CD14-positive monocyte (primary cell): Measurements from ENCODE around the gene HPCAL4. TPM values are rescaled to one million over a fixed set of nuclear protein-coding genes. Genes with fewer than 3 reads are reported as not detected.

Source experiments
- DNase-seq, 3 donors: peaks; one replicate each; pipeline ENCODE4 v3.0.0-alpha.2; 2011 to 2022
- H2AFZ ChIP-seq: 2 replicates; pipeline ENCODE4 v1.6.0; 2012; ENCODE audit warnings: mild to moderate bottlenecking, low read depth, low read length, inconsistent platforms; ENCODE audit not compliant: insufficient read depth, poor library complexity, severe bottlenecking
- H3K27ac ChIP-seq, 2 donors: 1 replicate in 1 of 2; 2 replicates in 1 of 2; pipeline ENCODE4 v1.5.1; 2012 to 2013; ENCODE audit warnings: low read length in 2 of 2, control low read depth in 1 of 2, inconsistent platforms in 1 of 2, low read depth in 1 of 2, mild to moderate bottlenecking in 1 of 2
- H3K27me3 ChIP-seq, 2 donors: one replicate each; pipeline versions ENCODE4 v1.6.0 to v1.6.1; 2011 to 2013; ENCODE audit warnings: low read length in 2 of 2; ENCODE audit not compliant: control insufficient read depth in 2 of 2, insufficient read depth in 2 of 2
- H3K36me3 ChIP-seq, 2 donors: replicated peaks in 1 of 2; 1 replicate in 1 of 2; 2 replicates in 1 of 2; pipeline versions ENCODE4 v1.5.1 to v1.6.1; 2012 to 2013; ENCODE audit warnings: low read length in 2 of 2, control low read depth in 1 of 2, inconsistent platforms in 1 of 2, mild to moderate bottlenecking in 1 of 2; ENCODE audit not compliant: insufficient read depth in 2 of 2, control insufficient read depth in 1 of 2
- H3K4me1 ChIP-seq, 2 donors: 1 replicate in 1 of 2; 2 replicates in 1 of 2; pipeline versions ENCODE4 v1.5.1 to v1.6.1; 2012 to 2013; ENCODE audit warnings: low read length in 2 of 2, control low read depth in 1 of 2, inconsistent platforms in 1 of 2, mild to moderate bottlenecking in 1 of 2, moderate library complexity in 1 of 2; ENCODE audit not compliant: insufficient read depth in 2 of 2, control insufficient read depth in 1 of 2
- H3K4me2 ChIP-seq: replicated peaks from 2 replicates; pipeline ENCODE3; 2012; ENCODE audit warnings: low read length, moderate library complexity, mild to moderate bottlenecking; ENCODE audit not compliant: poor library complexity, severe bottlenecking; ENCODE audit errors: extremely low read depth
- H3K4me3 ChIP-seq, 3 experiments: fragments of 200-600 bp in 1 of 3; sonication (generic) in 1 of 3; replicated peaks in 1 of 3; 1 replicate in 2 of 3; 2 replicates in 1 of 3; pipeline ENCODE4 v1.5.1; 2011 to 2013; ENCODE audit warnings: low read length in 3 of 3, mild to moderate bottlenecking in 3 of 3, control low read depth in 2 of 3, low read depth in 2 of 3, inconsistent platforms in 1 of 3, moderate library complexity in 1 of 3
- H3K79me2 ChIP-seq: 2 replicates; pipeline ENCODE4 v1.6.0; 2012; ENCODE audit warnings: mild to moderate bottlenecking, control low read depth, inconsistent platforms, low read length, moderate library complexity; ENCODE audit not compliant: insufficient read depth
- H3K9ac ChIP-seq: 2 replicates; pipeline ENCODE4 v1.6.0; 2017; ENCODE audit warnings: low read length, mild to moderate bottlenecking; ENCODE audit not compliant: insufficient read depth, poor library complexity, severe bottlenecking
- H3K9me3 ChIP-seq, 2 donors: replicated peaks in 1 of 2; 1 replicate in 1 of 2; 2 replicates in 1 of 2; pipeline versions ENCODE4 v1.5.1 to v1.6.1; 2012 to 2013; ENCODE audit warnings: low read length in 2 of 2, control low read depth in 1 of 2; ENCODE audit not compliant: control insufficient read depth in 1 of 2, insufficient read depth in 1 of 2
- H4K20me1 ChIP-seq: 2 replicates; pipeline ENCODE4 v1.6.0; 2012; ENCODE audit warnings: mild to moderate bottlenecking, low read length, control low read depth, moderate library complexity; ENCODE audit not compliant: insufficient read depth
- H3K27ac Mint-ChIP-seq, 7 donors: one replicate each; pipeline ENCODE4 v1.8.0; 2020; ENCODE audit warnings: mild to moderate bottlenecking in 7 of 7, mixed read lengths in 7 of 7, moderate library complexity in 6 of 7, inconsistent platforms in 2 of 7
- H3K27me3 Mint-ChIP-seq, 3 donors: one replicate each; pipeline ENCODE4 v1.8.0; 2021 to 2022; ENCODE audit warnings: low read depth in 3 of 3, mild to moderate bottlenecking in 3 of 3, mixed read lengths in 3 of 3, moderate library complexity in 3 of 3, inconsistent platforms in 1 of 3
- H3K36me3 Mint-ChIP-seq, 2 donors: one replicate each; pipeline ENCODE4 v1.8.0; 2020; ENCODE audit warnings: mixed read lengths in 2 of 2, inconsistent platforms in 1 of 2, mild to moderate bottlenecking in 1 of 2
- H3K4me1 Mint-ChIP-seq: one replicate; pipeline ENCODE4 v1.8.0; 2020; ENCODE audit warnings: mild to moderate bottlenecking, mixed read lengths
- H3K4me3 Mint-ChIP-seq, 2 donors: one replicate each; pipeline ENCODE4 v1.8.0; 2020; ENCODE audit warnings: mild to moderate bottlenecking in 2 of 2, mixed read lengths in 2 of 2, moderate library complexity in 1 of 2
- H3K9me3 Mint-ChIP-seq, 7 donors: one replicate each; pipeline ENCODE4 v1.8.0; 2020 to 2022; ENCODE audit warnings: mixed read lengths in 7 of 7, mild to moderate bottlenecking in 6 of 7, moderate library complexity in 6 of 7, inconsistent platforms in 2 of 7
- WGBS: methylation state at CpG from one replicate; pipeline ENCODE4 v1.1.5; 2013; ENCODE audit warnings: missing lambda C conversion rate; ENCODE audit not compliant: insufficient coverage; 5-methylcytosine and 5-hydroxymethylcytosine counted together
- intact Hi-C, 2 donors: fragments of 100-400 bp; cut with micrococcal nuclease; formaldehyde crosslinking; loops; one replicate each; pipeline versions ENCODE4 v1.15.0 to v1.15.1; 2023
- polyA plus RNA-seq, 3 donors: library from polyadenylated mRNA; depleted of rRNA in 1 of 3; unstranded in 2 of 3; stranded (reverse) in 1 of 3; fragments of 300-500 nt in 2 of 3; fragments of >200 nt in 1 of 3; fragmentation: Illumina TruSeq in 2 of 3; gene quantifications; 1 replicate in 2 of 3; 2 replicates in 1 of 3; pipeline ENCODE4 v1.2.3, GENCODE V29; 2012 to 2021
- TF ChIP-seq, protein P1 (sequence below): fragments of 200-600 bp; IDR thresholded peaks from one replicate; pipeline ENCODE4 v1.8.0; 2022; ENCODE audit warnings: antibody characterized with exemption, mild to moderate bottlenecking

Gene HPCAL4
- polyA plus RNA-seq, 3 donors, result 0.03 to 0.05 TPM; not detected in 1

DNA sequence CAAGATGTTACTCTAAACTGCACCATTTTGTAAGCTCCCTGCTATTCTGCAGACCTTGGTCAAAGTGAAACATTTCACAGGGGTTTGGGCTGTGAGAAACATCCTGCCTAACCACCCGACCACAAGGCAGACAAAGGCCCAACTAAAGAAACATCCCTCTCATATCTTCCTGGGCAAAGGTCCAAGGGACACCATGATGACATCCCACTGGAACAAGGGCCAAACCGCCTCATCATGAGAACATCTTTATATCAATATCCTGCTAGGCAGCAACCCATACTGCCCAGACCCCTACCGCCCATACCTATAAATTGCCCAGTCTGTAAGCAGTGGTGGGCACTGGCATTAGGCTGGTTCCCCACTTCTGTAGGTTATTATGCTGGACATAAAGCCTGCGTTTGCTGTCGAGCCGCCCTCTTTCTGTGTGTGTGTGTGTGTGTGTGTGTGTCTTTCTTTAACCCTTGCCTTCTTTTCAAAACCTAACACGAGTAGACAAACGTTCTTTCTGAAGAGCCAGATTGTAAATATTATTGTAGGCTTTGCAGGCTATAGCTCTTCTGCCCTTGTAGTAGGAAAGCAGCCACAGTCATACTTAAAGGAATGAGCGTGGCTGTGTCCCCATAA, 46.4 kb upstream of the HPCAL4 start:
- Histone ChIP-seq H3K4me1 (peaks cover 11 to 15% of the 10 kb centered on the region in 2 donors), H3K79me2 (peaks cover 14% of the 10 kb centered on the region), H3K36me3 (peaks cover 22 to 26% of the 10 kb centered on the region in 2 donors), H3K9ac (no peak overlapping the region), H3K4me2 (no peak overlapping the region), H3K27ac (no peak overlapping the region), H2AFZ (peak overlapping the region; percentile 97), H3K9me3 (no peaks in the 10 kb centered on the region), H4K20me1 (no peaks in the 10 kb centered on the region), H3K27me3 (peaks cover 3 to 16% of the 10 kb centered on the region in 2 donors), H3K4me3 (no peak overlapping the region)
- H3K27me3 Mint-ChIP-seq, result peaks cover 18 to 28% (median 24%) of the 10 kb centered on the region in 3 donors
- 86% methylated on average over 2 of the region's 9 CpGs for WGBS
- peaks cover 13% of the 10 kb centered on the region for H3K4me1 Mint-ChIP-seq
- peaks cover 0 to 9% (median 3%) of the 10 kb centered on the region in 7 donors for H3K9me3 Mint-ChIP-seq
- DNase-seq, result no peak
- H3K27ac Mint-ChIP-seq, result no peak overlapping the region
- intact Hi-C loops, result loop anchor here in 1 of 2 donors (10.0 kb wide), 1 partner anchor 47 kb away; the partner anchor contains the start of gene BMP8B
- TF ChIP-seq, protein P1, sequence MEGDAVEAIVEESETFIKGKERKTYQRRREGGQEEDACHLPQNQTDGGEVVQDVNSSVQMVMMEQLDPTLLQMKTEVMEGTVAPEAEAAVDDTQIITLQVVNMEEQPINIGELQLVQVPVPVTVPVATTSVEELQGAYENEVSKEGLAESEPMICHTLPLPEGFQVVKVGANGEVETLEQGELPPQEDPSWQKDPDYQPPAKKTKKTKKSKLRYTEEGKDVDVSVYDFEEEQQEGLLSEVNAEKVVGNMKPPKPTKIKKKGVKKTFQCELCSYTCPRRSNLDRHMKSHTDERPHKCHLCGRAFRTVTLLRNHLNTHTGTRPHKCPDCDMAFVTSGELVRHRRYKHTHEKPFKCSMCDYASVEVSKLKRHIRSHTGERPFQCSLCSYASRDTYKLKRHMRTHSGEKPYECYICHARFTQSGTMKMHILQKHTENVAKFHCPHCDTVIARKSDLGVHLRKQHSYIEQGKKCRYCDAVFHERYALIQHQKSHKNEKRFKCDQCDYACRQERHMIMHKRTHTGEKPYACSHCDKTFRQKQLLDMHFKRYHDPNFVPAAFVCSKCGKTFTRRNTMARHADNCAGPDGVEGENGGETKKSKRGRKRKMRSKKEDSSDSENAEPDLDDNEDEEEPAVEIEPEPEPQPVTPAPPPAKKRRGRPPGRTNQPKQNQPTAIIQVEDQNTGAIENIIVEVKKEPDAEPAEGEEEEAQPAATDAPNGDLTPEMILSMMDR, result no peak
- H3K4me3 Mint-ChIP-seq, result no peak overlapping the region
- H3K36me3 Mint-ChIP-seq, result peaks cover 19 to 21% of the 10 kb centered on the region in 2 donors

DNA sequence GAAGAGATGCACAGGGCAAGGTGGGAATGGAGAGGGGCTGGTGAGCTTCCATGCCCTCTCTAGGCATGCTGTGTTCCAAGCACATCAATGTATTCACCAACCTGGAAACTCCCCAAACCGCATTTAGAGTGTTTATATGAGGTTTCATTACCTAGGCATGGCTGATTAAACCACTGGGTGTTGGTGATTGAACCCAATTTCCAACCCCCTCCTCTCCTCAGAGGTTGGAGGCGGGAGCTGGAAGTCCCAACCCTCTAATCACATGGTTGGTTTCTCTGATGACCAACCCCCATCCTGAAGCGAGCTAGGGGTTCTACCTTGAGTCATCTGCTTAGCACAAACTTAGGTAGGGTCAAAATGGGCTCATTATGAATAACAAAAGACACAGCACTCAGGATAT, 44.5 kb upstream of the HPCAL4 start:
- H3K4me1 ChIP-seq, result peaks cover 11 to 15% of the 10 kb centered on the region in 2 donors
- no peaks in the 10 kb centered on the region for H3K9me3 ChIP-seq
- H3K4me2 ChIP-seq, result no peak overlapping the region
- H3K27ac ChIP-seq, result no peak overlapping the region
- Mint-ChIP-seq H3K4me3 (no peak overlapping the region), H3K36me3 (peaks cover 4 to 5% of the 10 kb centered on the region in 2 donors), H3K9me3 (peaks cover 0 to 9% (median 3%) of the 10 kb centered on the region in 7 donors), H3K4me1 (peaks cover 13% of the 10 kb centered on the region), H3K27ac (no peak overlapping the region), H3K27me3 (peaks cover 23 to 43% (median 32%) of the 10 kb centered on the region in 3 donors)
- peaks cover 3 to 25% of the 10 kb centered on the region in 2 donors for H3K27me3 ChIP-seq
- TF ChIP-seq, protein P1, result no peak
- no peaks in the 10 kb centered on the region for H4K20me1 ChIP-seq
- no peak for DNase-seq
- peaks cover 14% of the 10 kb centered on the region for H3K79me2 ChIP-seq
- intact Hi-C loops, result loop anchor here in 1 of 2 donors (10.0 kb wide), 1 partner anchor 49 kb away; the partner anchor contains the start of gene BMP8B
- 100% methylated on average over 1 of the region's 3 CpGs for WGBS
- H2AFZ ChIP-seq, result no peak overlapping the region
- H3K4me3 ChIP-seq, result no peak overlapping the region
- H3K9ac ChIP-seq, result no peak overlapping the region
- peaks cover 4 to 7% of the 10 kb centered on the region in 2 donors for H3K36me3 ChIP-seq
